Liver (tissue), 3 donors: ENCODE measurements around the gene AGPAT2.

ENCODE experiments used
- EGR1 ChIP-seq, 2 donors: IDR thresholded peaks; 2 replicates each; pipeline ENCODE4 v1.6.1; 2016 to 2018; ENCODE audit warnings: antibody characterized with exemption in 2 of 2, low read depth in 2 of 2
- GABPA ChIP-seq, 2 donors: IDR thresholded peaks in 1 of 2; conservative IDR thresholded peaks in 1 of 2; 2 replicates each; pipeline ENCODE4 v1.6.1; 2016; ENCODE audit warnings: antibody characterized with exemption in 2 of 2, mild to moderate bottlenecking in 1 of 2, moderate library complexity in 1 of 2
- HNF4A ChIP-seq, 2 donors: conservative IDR thresholded peaks; 2 replicates each; pipeline ENCODE4 v1.6.1; 2016; ENCODE audit warnings: antibody characterized with exemption in 2 of 2, mild to moderate bottlenecking in 2 of 2
- JUND ChIP-seq, 2 donors: IDR thresholded peaks; 2 replicates each; pipeline ENCODE4 v1.6.1; 2016; ENCODE audit warnings: antibody characterized with exemption in 2 of 2
- MAX ChIP-seq: IDR thresholded peaks from 2 replicates; pipeline ENCODE4 v1.6.1; 2016; ENCODE audit warnings: antibody characterized with exemption
- RAD21 ChIP-seq, 2 donors: IDR thresholded peaks; 2 replicates each; pipeline ENCODE4 v1.6.1; 2016; ENCODE audit warnings: antibody characterized with exemption in 2 of 2, mild to moderate bottlenecking in 2 of 2
- RXRA ChIP-seq, 2 donors: IDR thresholded peaks; 2 replicates each; pipeline ENCODE4 v1.6.1; 2017 to 2018; ENCODE audit warnings: antibody characterized with exemption in 2 of 2, mild to moderate bottlenecking in 1 of 2
- SP1 ChIP-seq: IDR thresholded peaks from 2 replicates; pipeline ENCODE4 v1.6.1; 2018; ENCODE audit warnings: antibody characterized with exemption, mild to moderate bottlenecking
- TAF1 ChIP-seq: conservative IDR thresholded peaks from 2 replicates; pipeline ENCODE4 v1.6.1; 2016; ENCODE audit warnings: antibody characterized with exemption, mild to moderate bottlenecking
- ZBTB33 ChIP-seq: IDR thresholded peaks from 2 replicates; pipeline ENCODE4 v1.6.1; 2016; ENCODE audit warnings: antibody characterized with exemption
- TF ChIP-seq, protein P1 (sequence below): fragments of 150-350 bp; IDR thresholded peaks from 2 replicates; pipeline ENCODE4 v1.5.1; 2017; ENCODE audit warnings: improper control_type of control experiment, low read depth, low read length; ENCODE audit not compliant: missing input control
- donor health status: healthy.
- donor health status: healthy.

DNA sequence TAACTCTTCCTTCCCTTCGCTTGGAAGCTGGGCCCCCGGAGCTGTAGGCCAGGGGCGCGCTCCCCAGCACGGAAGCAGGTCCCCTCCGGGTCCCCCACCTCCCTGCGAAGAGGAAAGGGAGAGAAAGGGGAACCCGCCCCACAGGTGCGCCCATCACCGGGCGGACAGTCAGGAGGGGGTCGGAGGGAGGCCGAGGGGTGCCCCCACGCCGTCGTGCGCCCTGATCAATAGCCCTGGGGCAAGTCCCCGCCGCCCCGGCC is 793 bp downstream of the AGPAT2 start:
- TF ChIP-seq, protein P1, sequence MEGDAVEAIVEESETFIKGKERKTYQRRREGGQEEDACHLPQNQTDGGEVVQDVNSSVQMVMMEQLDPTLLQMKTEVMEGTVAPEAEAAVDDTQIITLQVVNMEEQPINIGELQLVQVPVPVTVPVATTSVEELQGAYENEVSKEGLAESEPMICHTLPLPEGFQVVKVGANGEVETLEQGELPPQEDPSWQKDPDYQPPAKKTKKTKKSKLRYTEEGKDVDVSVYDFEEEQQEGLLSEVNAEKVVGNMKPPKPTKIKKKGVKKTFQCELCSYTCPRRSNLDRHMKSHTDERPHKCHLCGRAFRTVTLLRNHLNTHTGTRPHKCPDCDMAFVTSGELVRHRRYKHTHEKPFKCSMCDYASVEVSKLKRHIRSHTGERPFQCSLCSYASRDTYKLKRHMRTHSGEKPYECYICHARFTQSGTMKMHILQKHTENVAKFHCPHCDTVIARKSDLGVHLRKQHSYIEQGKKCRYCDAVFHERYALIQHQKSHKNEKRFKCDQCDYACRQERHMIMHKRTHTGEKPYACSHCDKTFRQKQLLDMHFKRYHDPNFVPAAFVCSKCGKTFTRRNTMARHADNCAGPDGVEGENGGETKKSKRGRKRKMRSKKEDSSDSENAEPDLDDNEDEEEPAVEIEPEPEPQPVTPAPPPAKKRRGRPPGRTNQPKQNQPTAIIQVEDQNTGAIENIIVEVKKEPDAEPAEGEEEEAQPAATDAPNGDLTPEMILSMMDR = no peak
- TF ChIP-seq MAX = no peak
- no peak for TF ChIP-seq GABPA (IDR thresholded peaks at IDR 0.05 in 1 of 2, conservative IDR thresholded peaks at IDR 0.05 in 1 of 2)
- TF ChIP-seq HNF4A (conservative IDR thresholded peaks at IDR 0.05) = no peak
- no peak for TF ChIP-seq SP1
- TF ChIP-seq TAF1 = no peak
- TF ChIP-seq EGR1 (IDR thresholded peaks at IDR 0.05; ENCODE audit: low read depth in 2 of 2) = no peak
- TF ChIP-seq RAD21 (IDR thresholded peaks at IDR 0.05) = no peak
- no peak for TF ChIP-seq JUND (IDR thresholded peaks at IDR 0.05)
- no peak for TF ChIP-seq ZBTB33
- TF ChIP-seq RXRA (IDR thresholded peaks at IDR 0.05) = no peak
